Measurements from ENCODE around the gene ABCD4.

Gene ABCD4

DNA sequence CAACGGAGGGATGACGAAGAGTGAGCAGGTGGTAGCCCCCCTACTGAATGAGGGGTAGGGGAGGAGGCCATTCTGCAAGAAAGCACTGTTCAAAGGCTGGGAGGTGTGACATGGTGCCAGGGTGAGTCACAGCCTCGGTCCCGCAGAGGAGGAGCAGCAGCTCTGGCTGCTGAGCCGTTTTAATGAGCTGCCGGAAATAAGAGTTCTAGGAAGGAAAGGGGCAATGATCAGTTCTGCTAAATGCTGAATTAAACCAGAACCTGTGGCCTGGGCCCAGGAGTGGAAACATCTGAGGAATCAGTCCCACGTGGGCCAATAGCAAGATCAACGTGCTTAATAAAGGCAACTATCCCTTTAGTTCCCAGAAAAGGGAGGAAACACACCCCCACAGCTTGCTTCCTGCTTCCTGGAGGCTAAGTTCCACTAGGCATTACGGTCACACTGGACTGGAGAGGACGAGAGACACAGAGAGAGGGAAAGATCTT is 3.6 kb downstream of the ABCD4 start:
- TF ChIP-seq, protein P1, sequence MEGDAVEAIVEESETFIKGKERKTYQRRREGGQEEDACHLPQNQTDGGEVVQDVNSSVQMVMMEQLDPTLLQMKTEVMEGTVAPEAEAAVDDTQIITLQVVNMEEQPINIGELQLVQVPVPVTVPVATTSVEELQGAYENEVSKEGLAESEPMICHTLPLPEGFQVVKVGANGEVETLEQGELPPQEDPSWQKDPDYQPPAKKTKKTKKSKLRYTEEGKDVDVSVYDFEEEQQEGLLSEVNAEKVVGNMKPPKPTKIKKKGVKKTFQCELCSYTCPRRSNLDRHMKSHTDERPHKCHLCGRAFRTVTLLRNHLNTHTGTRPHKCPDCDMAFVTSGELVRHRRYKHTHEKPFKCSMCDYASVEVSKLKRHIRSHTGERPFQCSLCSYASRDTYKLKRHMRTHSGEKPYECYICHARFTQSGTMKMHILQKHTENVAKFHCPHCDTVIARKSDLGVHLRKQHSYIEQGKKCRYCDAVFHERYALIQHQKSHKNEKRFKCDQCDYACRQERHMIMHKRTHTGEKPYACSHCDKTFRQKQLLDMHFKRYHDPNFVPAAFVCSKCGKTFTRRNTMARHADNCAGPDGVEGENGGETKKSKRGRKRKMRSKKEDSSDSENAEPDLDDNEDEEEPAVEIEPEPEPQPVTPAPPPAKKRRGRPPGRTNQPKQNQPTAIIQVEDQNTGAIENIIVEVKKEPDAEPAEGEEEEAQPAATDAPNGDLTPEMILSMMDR (conservative IDR thresholded peaks at IDR 0.05) = no peak
- no peak overlapping the region for H3K27ac ChIP-seq

DNA sequence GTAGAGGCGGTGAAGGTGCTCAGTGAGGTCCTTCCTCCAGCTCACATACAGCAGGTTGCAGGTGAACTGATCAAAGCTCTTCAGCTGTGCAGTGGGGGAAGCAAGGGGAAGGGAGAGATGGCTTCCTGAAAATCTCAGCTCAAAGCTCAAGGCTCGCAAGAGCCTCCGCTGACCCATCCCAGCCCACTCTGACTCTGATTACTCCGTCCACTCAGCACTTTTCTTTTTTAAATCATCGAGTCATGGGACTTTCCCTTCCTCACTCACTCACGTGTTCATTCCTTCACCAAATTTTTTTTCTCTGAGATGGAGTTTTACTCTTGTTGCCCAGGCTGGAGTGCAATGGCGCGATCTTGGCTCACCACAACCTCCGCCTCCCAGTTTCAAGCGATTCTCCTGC is 4.7 kb downstream of the ABCD4 start:
- TF ChIP-seq, protein P1 (conservative IDR thresholded peaks at IDR 0.05) = no peak
- H3K27ac ChIP-seq = no peak overlapping the region

DNA sequence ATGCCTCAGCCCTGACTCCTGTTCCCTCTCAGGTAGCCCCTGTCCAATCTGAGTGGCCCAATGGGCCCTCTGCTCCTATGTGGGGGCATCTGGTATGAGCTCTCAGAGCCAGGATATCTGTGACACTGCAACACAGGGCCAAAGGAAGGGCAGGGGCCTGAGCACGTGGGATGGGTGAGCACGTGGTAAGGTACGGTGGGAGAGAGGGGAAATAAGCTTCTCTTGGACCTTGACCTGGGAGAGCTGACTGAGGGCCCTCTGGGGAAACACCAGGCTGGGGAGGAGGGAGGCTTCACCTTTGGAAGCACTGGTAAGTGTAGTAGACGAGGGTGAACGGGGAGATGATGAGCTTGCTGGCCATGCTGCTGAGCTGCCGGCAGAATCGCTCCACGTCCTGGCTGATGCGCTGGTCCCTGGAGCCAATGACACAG is 6.7 kb downstream of the ABCD4 start:
- TF ChIP-seq, protein P1 (conservative IDR thresholded peaks at IDR 0.05) = no peak
- no peak overlapping the region for H3K27ac ChIP-seq

DNA sequence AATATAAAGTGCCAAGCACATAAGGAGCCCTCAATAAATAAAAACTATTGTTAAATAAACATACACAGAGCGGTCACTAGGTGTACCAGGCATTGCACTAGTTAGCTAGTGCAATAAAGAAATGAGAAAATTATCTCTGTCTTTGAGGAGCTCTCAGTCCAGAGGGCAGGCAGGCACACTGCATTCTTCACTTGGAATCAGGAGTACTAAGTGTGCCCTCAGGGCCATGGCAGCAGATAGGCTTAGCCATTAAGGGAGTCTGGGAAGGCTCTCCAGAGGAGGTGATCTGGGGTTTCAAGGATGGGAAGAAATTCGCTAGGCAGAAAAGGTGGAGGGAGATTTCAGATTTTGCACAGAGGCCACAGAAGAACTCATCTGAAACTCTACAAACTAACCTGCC is 9.1 kb downstream of the ABCD4 start:
- H3K27ac ChIP-seq = no peak overlapping the region
- TF ChIP-seq, protein P1 (conservative IDR thresholded peaks at IDR 0.05) = no peak

DNA sequence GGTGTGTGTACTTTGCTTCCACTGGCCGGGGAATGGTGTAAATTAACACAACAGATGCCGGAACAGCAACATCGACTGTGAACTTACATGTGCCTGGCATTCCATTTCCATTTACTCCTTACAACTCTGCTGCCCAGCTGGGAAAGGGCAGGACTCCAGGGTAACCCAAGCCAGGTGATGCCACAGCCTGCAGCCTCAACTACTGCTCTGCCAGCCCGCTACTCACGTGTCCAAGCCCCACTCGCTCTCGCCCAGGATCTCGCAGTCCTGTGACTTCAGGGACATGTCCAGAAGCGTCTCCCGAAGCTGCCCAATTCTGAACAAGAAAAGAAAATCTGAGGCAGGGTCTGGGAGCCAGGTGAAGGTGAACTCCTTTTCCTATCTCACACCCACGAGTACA is 10.7 kb downstream of the ABCD4 start:
- TF ChIP-seq, protein P1 (conservative IDR thresholded peaks at IDR 0.05) = no peak
- H3K27ac ChIP-seq = no peak overlapping the region

DNA sequence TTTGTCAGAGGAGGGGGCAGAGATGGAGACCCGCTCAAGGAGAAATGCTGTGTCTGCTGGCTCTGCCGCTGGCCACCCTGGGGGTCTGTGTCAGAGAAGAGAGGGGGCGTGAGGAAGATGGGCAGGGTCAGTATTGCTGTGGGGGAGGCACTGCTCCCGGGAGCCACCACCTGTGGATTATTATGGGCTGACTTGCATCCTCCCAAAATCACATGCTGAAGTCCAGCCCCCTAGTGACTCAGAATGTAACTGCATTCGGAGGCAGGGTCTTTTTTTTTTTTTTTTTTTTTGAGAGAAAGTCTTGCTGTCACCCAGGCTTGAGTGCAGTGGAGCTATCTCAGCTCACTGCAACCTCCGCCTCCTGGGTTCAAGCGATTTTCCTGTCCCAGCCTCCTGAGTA is 12.3 kb downstream of the ABCD4 start:
- H3K27ac ChIP-seq = no peak overlapping the region
- TF ChIP-seq, protein P1 (conservative IDR thresholded peaks at IDR 0.05) = peak; percentile 58

DNA sequence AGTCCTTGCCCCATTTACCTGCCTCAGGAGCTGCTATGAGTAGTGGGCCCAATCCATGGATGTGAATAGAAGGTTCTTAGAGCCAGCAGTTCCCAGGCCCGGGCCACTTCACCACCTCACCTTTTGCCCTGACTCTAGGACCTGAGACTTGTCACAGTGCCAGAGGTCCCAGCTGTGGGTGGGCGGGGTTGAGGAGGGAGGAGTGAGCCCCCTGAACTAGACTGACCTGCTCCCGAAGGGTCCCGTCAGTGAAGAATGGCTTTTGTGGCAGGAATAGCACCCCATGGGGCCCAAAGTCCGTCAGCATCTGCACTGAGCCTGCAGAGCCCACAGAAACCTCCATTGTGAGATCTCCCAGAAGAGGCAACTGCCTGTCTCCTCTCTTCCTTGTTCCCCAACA is 12.9 kb downstream of the ABCD4 start:
- TF ChIP-seq, protein P1 (conservative IDR thresholded peaks at IDR 0.05) = no peak
- no peak overlapping the region for H3K27ac ChIP-seq
